HG02938 (cell line): ENCODE results near the gene CPNE4.
"Not testable (repeated sequence)": the region's sequence is repeated elsewhere in the genome, so short reads cannot be mapped to it uniquely, and the experiment has no call there.

Experiments used
- ATAC-seq: cut with Tn5 transposase; IDR thresholded peaks from one replicate; pipeline ENCODE4 v1.9.1; 2021; ENCODE audit warnings: mild to moderate bottlenecking, moderate library complexity; ENCODE audit not compliant: unreplicated experiment

The CPNE4 gene

GRCh38 chr3:131486545-131486944 lies 548.3 kb downstream of the CPNE4 start:
- not testable (repeated sequence) for ATAC-seq

GRCh38 chr3:131485119-131485518 lies 549.7 kb downstream of the CPNE4 start:
- ATAC-seq, result no peak

- ATAC-seq, result no peak
Measured at GRCh38 chr3:131484496-131485111, 550.2 kb downstream of the CPNE4 start.
